Adrenal gland (tissue), 12 donors: Measurements from ENCODE around the gene EFEMP1. TPM values are rescaled to one million over a fixed set of nuclear protein-coding genes. Genes with fewer than 3 reads are reported as not detected.

ENCODE experiments used
- DNase-seq, 7 donors: peaks; one replicate each; pipeline ENCODE4 v3.0.0-alpha.2; 2019 to 2020
- H3K27ac ChIP-seq, 5 donors: fragments of 200-600 bp; sonication (generic) in 4 of 5; 1 replicate in 3 of 5; 2 replicates in 2 of 5; pipeline versions ENCODE4 v1.5.1 to v1.8.0; 2016 to 2020; ENCODE audit warnings: mild to moderate bottlenecking in 1 of 5
- H3K27me3 ChIP-seq: fragments of 200-600 bp; 2 replicates; pipeline ENCODE4 v1.8.0; 2021
- H3K36me3 ChIP-seq, 2 donors: fragments of 200-600 bp; replicated peaks in 1 of 2; 1 replicate in 1 of 2; 2 replicates in 1 of 2; pipeline versions ENCODE4 v1.5.1 to v1.8.0; 2018 to 2022
- H3K4me1 ChIP-seq, 2 donors: fragments of 200-600 bp; replicated peaks in 1 of 2; 1 replicate in 1 of 2; 2 replicates in 1 of 2; pipeline versions ENCODE4 v1.5.1 to v1.8.0; 2018 to 2021
- H3K4me3 ChIP-seq, 4 donors: fragments of 200-600 bp; sonication (generic) in 3 of 4; one replicate each; pipeline ENCODE4 v1.5.1; 2016 to 2018
- H3K9me3 ChIP-seq, 3 donors: fragments of 200-600 bp; sonication (generic) in 1 of 3; replicated peaks in 1 of 3; 1 replicate in 2 of 3; 2 replicates in 1 of 3; pipeline versions ENCODE4 v1.5.1 to v1.8.0; 2016 to 2021
- CTCF ChIP-seq, 6 experiments: fragments of 450-650 bp in 4 of 6; fragments of 200-600 bp in 2 of 6; sonication (generic) in 1 of 6; IDR thresholded peaks; 1 replicate in 5 of 6; 2 replicates in 1 of 6; pipeline versions ENCODE4 v1.5.1 to v1.8.0; 2016 to 2021; ENCODE audit warnings: antibody characterized with exemption in 6 of 6, mild to moderate bottlenecking in 2 of 6, moderate library complexity in 1 of 6
- POLR2A ChIP-seq, 2 donors: fragments of 450-650 bp; IDR thresholded peaks; one replicate each; pipeline ENCODE4 v1.6.1; 2017; ENCODE audit warnings: antibody characterized with exemption in 2 of 2, mild to moderate bottlenecking in 2 of 2, moderate library complexity in 1 of 2
- whole genome bisulfite sequencing, 4 donors: extraction: QIAGEN DNeasy Blood & Tissue Kit in 2 of 4; methylation state at CpG; one replicate each; pipeline versions ENCODE4 v1.1.5 to v1.1.7; 2013 to 2017; 5-methylcytosine and 5-hydroxymethylcytosine counted together
- intact Hi-C, 2 donors: fragments of 100-400 bp; cut with DNase I; formaldehyde crosslinking; loops; one replicate each; pipeline versions ENCODE4 v1.14.1 to v1.15.0; 2022 to 2023
- polyA plus RNA-seq, 3 donors: library from polyadenylated mRNA; stranded (reverse); fragments of 200-250 nt in 2 of 3; fragments of 350-450 nt in 1 of 3; fragmentation: Illumina TruSeq in 1 of 3; extraction: RNeasy Lipid Tissue Mini Kit (QIAGEN cat#74804) in 1 of 3; gene quantifications; one replicate each; pipeline ENCODE4 v1.2.3, GENCODE V29; 2013 to 2014
- total RNA-seq, 9 donors: library from RNA; depleted of rRNA in 4 of 9; stranded (reverse); fragments of >200 nt in 4 of 9; fragments of 120-200 nt in 1 of 9; fragmentation: NEBNext Ultra II Directional in 1 of 9; extraction: Animal tissue kit (Norgen Biotek cat#: 25700) in 1 of 9; gene quantifications; one replicate each; pipeline versions ENCODE4 v1.1.0 to v1.2.4, GENCODE V29; 2013 to 2023
- donor health status: healthy with polysubstance abuse.
- donor health status: Bipolar disorder and iron deficiency.
- donor health status: DM: yes; HTN: yes; CAD: no.
- donor health status: DM: no; HTN: no; CAD: no.
- donor health status: DM: no; HTN: no; CAD: no.
- donor health status: DM: yes; HTN: yes; CAD: no.

The EFEMP1 gene
- total and polyA plus RNA-seq, 12 donors: 3.9 to 430 (median 124) TPM

DNA sequence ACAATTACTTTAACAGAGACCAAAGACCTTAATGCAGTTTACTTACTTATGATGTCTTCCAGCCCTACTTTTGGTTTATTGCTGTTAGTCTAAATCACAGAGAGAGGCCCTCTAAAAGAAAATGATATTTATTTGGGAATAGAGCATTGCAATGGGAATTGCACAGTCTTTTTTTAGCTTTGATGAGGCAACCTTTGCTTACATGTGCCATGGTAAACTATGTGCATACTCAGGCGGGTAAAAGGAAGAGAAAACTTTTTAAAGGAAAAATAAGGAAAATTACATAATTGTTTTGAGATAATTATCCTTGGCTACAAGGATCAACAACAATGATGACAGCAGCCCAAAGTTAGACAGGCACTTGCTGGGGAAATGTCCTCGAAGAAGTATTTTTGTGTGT lies 78.6 kb downstream of the EFEMP1 start:
- TF ChIP-seq POLR2A (IDR thresholded peaks at IDR 0.05) (no peak), CTCF (IDR thresholded peaks at IDR 0.05) (no peak)
- Histone ChIP-seq H3K27me3 (no peaks in the 10 kb centered on the region), H3K36me3 (no peaks in the 10 kb centered on the region), H3K27ac (no peak overlapping the region), H3K4me1 (peaks cover 0 to 5% of the 10 kb centered on the region in 2 donors), H3K4me3 (no peak overlapping the region), H3K9me3 (peaks cover 0 to 6% (median 0%) of the 10 kb centered on the region in 3 donors)
- WGBS, 4 donors: 59 to 77% (median 70%) methylated on average over 2 of the region's 2 CpGs
- no peak for DNase-seq
- intact Hi-C loops: no loop called here

DNA sequence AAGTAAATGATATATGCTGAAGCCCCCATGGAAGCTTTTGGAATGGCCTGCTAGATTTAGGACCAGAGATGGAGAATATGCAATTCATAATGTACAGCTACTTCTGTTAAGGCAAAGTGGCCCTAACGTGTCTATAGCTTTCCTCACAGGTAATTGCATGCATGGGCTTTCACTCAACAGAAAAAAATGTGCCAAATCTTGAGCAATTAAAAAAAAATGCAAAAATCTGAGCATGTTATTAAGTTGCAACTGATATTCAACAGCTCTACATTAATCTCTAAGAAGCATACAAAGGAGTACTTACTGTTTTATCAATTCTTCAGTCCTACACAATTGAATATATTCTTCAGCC lies 79.6 kb downstream of the EFEMP1 start:
- intact Hi-C loops: no loop called here
- Histone ChIP-seq H3K4me3 (no peak overlapping the region), H3K9me3 (peaks cover 0 to 6% (median 0%) of the 10 kb centered on the region in 3 donors), H3K4me1 (peaks cover 0 to 5% of the 10 kb centered on the region in 2 donors), H3K36me3 (no peaks in the 10 kb centered on the region), H3K27ac (peak overlapping the region in 1 of 5 donors; percentile 36), H3K27me3 (no peaks in the 10 kb centered on the region)
- DNase-seq: no peak
- WGBS, 4 donors: 45 to 80% (median 62%) methylated on average over 1 of the region's 1 CpG
- no peak for TF ChIP-seq CTCF (IDR thresholded peaks at IDR 0.05)
- no peak for TF ChIP-seq POLR2A (IDR thresholded peaks at IDR 0.05)

DNA sequence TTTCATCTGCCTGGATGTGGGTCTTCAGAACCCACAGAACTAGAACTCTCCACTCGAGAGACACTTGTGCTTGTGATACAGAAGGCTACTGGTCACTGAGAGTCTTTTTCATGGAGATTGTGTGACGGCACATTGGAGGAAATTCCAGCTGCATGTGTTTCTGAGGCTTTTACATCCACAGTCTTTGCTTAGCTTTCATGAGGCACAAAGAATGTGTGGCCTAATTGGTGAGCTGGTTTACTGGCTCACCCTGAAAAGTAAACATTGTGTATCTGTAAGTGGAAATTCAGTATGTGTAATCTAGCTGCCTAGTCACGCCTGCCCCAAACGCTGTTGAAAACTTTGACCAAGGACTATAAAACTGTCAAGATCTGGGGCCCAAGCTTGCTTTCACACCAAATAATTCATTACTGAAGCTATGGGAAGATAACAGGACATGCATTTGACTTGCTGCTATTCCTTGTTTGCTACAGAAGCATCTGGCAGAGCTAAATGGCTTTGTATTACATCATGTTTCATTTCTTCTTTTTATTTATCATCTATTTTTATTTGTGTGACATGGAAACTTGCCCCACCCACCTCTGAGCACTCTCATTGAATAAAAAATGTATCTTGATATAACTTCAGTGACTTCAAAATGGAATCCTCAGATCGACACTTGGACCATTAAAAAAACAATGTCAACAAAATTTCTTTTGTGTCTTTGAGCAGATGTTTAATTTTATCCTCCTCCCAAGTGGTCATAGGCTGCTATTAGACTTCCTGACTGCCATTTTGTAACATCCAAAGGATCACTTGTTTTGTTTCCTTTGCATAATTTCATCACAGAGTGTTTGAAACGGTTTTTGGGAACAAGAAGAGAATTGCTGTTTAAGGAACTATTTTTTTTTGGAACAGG lies 80.2 kb downstream of the EFEMP1 start:
- 45 to 59% (median 54%) methylated on average over 6 of the region's 6 CpGs for WGBS, 4 donors

GRCh38 chr2:55842046-55842445 lies 81.5 kb downstream of the EFEMP1 start:
- Histone ChIP-seq H3K4me3 (no peak overlapping the region), H3K27me3 (no peaks in the 10 kb centered on the region), H3K27ac (no peak overlapping the region), H3K4me1 (peaks cover 0 to 5% of the 10 kb centered on the region in 2 donors), H3K9me3 (peaks cover 0 to 6% (median 0%) of the 10 kb centered on the region in 3 donors), H3K36me3 (no peaks in the 10 kb centered on the region)
- intact Hi-C loops: no loop called here
- TF ChIP-seq POLR2A (IDR thresholded peaks at IDR 0.05) (no peak), CTCF (IDR thresholded peaks at IDR 0.05) (no peak)
- 71 to 82% (median 79%) methylated on average over 1 of the region's 1 CpG for WGBS, 4 donors
- DNase-seq: no peak

More for the DNA sequence above, 80.2 kb downstream of the EFEMP1 start:
- DNase-seq: no peak
- no peaks in the 10 kb centered on the region for H3K36me3 ChIP-seq
- no peaks in the 10 kb centered on the region for H3K27me3 ChIP-seq
- H3K9me3 ChIP-seq: peaks cover 0 to 6% (median 0%) of the 10 kb centered on the region in 3 donors
- peaks cover 0 to 5% of the 10 kb centered on the region in 2 donors for H3K4me1 ChIP-seq
- no peak for TF ChIP-seq POLR2A (IDR thresholded peaks at IDR 0.05)
- TF ChIP-seq CTCF (IDR thresholded peaks at IDR 0.05): no peak
- H3K27ac ChIP-seq: peak overlapping the region in 1 of 5 donors; percentile 9
- intact Hi-C loops: no loop called here
- H3K4me3 ChIP-seq: no peak overlapping the region
